RKO (cell line): ENCODE measurements around the gene ESPNL.
"Not testable (repeated sequence)": the region's sequence is repeated elsewhere in the genome, so short reads cannot be mapped to it uniquely, and the experiment has no call there.

Source experiments
- DNase-seq: peaks from one replicate; pipeline ENCODE4 v3.0.0-alpha.2; 2016; ENCODE audit warnings: low spot score

ESPNL gene

DNA sequence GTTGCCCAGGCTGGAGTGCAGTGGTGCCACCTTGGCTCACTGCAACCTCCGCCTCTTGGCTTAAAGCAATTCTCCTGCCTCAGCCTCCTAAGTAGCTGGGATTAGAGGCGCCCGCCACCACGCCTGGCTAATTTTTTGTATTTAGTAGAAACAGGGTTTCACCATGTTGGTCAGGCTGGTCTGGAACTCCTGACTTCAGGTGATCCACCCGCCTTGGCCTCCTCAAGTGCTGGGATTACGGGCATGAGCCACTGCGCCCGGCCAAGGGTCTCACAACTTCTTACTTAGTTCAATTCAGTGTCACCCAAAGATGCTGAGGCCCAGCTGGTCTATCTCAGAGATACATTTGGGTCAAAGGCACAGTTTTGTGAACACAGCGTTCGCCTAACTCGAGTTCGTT lies 15.6 kb downstream of the ESPNL start:
- not testable (repeated sequence) for DNase-seq

DNA sequence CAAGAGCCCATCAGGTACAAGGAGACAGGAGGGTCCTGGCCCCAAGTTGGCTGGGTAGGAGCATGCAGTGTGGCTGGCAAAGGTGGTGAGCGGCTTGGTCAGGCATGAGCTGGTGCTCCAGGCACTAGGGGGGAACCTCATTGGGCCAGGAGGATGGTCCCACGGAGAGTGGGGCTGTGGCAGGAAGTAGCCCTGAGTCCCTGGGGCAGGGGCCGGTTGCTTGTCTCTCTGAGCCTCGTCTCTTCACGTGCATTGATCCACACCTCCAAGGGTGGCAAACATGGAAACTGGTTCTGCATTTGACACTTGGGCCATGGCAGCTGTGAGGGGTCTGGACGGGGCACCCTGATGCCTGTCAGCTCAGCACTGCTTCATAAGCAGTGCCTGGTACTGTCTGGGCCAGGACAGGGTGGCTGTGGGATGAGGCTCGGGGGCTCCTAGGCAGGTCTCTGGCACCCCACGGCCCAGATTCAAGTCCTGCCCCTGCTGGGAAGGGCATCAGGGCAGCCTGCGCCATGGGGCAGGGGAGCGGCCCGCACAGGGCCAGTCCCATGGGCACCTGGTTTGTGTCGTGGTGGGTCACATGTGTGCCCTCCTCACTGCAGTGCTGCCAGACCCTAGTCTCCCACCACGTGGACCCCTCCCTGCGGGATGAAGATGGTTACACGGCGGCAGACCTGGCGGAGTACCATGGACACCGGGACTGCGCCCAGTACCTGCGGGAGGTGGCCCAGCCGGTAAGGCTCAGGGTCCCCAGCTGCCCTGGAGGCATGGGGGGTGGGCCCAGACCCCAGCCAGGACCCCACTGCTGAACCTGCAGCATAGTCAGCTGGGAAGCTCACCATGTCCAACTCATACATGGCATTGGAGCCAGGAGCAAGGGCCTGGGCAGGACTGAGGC lies 16.4 kb downstream of the ESPNL start:
- DNase-seq: no peak

DNA sequence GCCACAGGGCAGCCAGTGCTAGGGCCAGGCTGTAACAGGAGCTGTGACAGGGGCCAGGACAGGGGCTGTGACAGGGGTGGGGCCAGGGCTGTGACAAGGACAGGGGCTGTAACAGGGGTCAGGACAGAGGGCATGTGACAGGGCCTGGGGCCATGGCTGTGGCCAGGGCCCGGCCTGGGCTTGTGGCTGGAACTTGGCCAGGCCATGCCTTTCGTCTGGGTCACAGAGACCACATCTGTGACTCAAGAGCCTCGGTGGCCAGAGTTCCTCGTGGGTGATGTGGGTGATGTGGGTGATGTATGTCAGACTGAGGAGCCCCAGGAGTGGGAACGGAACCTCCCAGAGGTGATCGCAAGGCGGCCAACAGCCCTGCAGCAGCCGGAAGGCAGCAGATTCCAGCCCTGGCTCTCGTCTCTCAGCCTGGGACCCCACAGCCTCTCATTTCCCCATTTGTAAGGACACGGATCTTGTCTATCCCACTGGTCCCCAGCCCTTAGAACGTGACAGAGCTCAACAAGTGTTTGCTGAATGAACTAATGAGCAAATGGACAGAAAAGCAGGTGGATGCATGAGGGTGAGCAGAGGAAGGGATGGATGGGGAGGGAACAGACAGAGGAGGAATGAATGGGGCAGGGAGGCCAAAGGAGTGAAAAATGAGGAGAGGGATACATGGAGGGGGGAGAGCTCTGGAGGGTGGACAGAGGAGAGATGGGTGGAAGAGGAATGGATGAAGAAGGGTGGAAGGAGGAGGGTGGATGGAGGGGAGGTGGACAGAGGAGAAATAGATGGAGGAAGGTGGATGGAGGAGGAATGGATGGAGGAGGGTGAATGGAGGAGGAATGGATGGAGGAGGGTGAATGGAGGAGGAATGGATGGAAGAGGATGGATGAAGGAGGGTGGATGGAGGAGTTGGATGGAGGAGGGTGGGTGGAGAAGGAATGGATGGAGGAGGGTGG lies 17.3 kb downstream of the ESPNL start:
- no peak for DNase-seq

DNA sequence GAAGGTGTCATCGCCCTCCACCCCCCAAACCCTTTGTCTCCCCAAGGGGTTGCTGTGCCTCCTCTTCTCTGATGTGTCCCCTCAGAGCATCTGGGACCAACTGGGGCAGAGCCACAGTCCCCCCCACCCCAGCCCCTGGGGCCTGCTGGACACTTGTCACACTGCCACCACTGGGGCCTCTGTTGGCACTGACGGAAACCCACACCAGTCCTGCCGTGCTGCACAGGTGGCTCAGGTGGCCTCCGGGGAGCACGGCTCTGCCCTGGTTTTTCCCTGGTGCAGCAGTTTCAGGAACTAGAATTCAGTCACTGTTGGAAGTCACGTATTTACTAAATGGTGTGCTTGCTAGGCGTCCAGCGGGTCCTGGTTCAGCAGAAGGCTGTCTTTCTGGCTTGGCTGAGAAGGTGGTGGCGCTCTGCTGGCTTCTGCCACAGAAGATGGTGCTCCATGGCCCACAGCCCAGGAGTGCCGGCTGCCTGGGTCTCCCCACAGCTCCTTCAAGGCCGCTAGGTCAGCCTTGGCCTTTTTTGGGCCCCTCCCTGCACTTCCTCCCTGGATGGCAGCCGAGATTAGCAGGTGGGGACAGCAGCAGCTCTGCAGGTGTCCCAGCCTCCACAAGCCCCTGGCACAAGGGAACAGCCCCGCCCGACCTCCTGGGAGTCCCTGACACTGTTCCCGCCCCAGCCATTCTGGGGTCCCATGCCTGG lies 19.8 kb downstream of the ESPNL start:
- DNase-seq: no peak

DNA sequence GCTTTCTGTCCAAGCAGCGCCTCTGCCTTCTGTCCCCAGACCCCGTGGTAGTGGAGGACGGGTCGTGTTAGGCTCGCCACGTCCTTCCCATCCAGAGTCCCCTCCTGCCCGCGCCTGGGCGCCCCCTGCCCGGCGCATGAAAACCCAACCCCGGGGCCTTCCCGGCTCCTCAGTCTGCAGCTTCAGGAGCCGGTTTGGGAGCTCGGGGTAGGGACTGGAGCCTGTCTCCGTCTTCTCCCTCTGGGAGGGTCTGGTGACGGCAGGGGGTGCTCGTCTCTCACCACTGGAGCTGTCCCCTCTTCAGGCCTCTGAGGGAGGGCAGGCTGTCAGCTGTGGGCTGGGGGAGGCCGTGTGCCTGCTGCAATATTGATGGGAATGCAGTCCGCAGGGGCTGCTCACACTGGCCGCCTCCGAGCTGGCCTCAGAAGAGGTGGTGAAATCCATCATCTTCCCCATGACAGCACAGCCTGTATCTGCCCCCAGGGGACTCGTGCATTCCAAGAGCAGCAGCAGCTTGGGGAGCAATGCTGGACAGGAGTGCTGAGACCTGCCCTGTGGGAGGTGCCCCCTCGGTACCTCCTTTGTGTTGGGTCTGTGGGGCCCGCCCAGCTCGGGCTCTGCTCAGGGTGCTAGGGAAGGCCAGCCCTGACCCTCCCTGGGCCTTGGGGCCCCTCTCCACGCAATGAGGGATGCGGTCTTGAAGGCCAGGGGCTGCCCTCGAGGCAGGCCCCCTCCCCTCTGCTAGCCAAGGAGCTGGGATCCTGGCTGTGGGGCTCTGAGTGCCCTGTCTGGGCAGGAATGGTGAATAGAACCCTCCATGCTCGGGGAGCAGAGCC lies 20.5 kb downstream of the ESPNL start:
- no peak for DNase-seq

DNA sequence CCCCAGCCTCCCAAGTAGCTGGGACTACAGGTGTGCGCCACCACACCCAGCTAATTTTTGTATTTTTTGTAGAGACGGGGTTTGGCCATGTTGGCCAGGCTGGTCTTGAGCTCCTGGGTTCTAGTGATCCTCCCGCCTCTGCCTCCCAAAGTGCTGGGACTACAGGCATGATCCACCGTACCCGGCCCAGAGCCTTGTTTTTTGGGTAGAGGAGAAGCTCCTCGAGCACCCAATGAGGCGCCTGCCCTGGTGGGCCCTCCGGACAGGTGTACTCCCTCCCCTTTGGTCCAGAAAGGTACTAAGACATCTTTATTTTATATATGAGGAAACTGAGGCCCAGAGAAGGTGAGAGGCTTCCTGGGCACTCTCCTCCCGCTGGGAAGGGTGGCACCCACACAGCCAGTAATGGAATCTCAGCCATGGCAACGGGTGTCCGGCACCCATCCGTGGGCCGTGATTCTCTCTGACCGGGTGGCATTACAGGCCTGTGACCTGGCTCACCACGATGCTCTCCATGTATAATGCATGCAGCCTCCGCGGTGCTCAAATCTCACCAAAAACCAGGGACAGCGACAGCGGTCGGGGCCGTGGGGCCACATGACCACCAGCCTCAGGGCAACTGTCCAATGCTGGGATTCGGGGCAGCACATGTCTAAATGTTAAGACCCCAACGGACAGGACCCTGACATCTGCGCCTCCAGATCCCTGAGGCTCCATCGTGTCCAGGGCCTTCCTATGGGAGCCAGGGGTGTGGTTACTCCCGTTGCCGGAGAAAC lies 21.6 kb downstream of the ESPNL start:
- DNase-seq: no peak

DNA sequence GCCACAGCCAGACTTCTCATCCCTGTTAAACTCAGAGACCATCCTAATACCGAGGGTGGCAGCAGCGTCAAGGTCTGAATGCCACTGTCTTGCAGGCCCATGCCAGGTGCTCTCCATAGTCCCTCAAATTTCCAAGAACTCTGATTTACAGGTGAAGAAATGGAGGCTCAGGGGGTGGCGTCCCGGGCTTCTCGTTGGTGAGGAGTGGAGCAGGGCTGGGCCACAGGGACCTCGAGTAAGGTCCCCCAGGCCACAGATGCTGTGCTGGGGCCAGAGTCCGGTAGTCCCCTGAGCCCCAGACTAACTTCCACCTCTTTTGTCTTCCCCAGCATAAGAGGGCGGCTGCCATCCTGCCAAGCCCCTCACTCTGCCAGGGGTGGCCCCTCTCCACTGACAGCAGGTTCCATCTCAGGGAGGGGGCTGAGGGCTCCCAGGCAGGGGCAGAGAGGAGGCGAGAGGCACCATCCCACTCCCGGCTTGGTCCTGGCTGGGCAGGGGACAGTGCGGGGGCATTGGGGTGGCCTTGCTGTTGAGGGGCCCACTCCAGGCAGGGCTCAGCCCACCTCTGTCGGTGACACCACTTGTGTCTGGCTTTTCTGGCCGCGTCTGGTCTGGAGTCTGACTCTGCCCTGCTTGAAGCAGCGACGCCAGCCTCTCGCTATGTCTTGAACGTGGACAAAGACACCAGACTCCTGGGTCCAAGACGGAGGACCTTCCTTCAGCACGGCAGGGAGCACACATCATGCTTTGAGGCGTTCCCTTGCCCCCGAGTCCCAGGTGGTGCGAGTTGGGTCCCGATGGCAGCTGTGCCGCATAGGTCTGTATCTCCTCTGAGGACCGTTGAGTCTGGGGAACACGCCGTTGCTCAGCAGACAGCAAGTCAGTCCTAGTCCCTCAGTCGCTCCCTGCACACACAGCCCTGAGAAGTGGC lies 22.4 kb downstream of the ESPNL start:
- DNase-seq: no peak

DNA sequence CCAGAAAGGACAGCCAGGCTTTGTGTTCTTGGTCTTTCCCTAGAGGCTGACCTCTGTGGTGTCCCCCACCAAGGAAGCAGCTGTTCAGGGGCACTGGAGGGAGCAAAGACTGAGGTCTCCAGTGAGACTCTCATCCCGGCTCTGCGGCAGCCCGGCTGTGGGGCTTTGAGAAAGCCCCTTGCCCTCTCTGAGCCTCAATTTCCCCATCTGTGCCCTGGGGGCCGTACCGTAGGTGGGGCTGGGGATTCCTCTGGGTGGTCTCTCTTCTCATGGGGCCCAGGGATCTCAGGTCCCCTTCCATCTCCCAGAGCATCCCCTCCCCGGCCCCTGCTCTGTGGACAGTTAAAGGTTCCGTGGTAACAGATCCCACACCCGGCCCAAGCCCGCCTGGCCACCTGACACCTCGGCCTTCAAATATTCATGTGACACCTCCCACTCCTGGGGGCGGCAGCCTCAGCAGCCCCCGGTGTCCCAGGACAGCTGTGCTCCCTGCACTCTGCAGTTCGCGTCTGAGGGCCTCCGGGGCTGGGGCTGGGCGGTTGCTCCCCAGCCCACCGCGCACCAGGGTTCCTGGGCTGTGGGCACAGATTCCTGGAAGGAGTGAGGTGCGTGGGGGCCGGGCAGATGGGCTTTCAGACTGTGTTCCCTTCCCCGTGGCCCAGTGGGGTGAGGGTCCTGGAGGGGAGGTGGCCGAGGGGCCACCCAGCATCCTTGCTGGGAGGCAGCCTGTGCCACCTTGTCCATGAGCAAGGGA lies 23.3 kb downstream of the ESPNL start:
- no peak for DNase-seq

DNA sequence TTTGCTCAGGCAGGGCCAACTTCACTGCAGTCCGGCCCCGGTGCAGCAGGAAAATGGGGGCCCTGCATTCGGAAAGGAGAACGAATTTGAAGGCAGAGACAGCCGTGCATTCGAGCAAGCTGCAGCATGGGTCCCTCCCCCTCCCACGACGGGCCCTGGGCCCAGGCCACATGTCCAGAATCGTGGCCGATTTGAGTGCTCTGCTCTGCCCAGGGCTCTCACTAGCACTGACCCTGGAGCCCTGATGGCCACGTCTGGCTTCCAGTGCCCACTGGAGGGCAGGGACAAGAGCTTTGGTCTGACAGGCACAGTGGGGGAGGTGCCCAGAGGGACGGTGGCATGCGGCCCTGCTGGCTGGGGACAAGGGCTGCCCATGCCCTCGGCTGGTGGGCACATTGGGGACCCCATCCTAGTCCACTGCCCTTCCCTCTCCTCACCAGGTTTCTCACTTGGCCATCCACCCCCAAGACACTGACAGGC lies 23.9 kb downstream of the ESPNL start:
- DNase-seq: no peak

DNA sequence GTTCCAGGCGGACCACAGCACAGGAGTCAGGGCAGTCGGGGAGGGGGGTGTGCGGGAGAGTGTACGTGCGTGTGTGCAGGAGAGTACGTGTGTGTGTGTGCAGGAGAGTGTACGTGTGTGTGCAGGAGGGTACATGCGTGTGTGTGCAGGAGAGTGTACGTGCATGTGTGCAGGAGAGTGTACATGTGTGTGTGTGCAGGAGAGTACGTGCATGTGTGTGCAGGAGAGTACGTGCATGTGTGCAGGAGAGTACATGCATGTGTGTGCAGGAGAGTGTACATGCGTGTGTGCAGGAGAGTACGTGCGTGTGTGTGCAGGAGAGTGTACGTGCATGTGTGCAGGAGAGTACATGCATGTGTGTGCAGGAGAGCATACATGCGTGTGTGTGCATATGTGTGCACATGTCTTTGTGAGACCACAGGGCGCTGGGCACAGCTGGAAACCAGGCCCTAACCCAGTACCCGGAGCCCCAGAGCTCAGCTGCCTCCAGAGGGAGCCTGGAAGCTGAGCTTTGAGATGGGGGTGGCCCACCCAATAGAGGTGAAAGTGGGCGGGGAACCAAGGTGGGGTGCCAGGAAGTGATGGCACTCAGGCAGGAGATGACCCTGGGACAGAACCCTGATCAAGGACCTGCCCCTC lies 24.5 kb downstream of the ESPNL start:
- no peak for DNase-seq

DNA sequence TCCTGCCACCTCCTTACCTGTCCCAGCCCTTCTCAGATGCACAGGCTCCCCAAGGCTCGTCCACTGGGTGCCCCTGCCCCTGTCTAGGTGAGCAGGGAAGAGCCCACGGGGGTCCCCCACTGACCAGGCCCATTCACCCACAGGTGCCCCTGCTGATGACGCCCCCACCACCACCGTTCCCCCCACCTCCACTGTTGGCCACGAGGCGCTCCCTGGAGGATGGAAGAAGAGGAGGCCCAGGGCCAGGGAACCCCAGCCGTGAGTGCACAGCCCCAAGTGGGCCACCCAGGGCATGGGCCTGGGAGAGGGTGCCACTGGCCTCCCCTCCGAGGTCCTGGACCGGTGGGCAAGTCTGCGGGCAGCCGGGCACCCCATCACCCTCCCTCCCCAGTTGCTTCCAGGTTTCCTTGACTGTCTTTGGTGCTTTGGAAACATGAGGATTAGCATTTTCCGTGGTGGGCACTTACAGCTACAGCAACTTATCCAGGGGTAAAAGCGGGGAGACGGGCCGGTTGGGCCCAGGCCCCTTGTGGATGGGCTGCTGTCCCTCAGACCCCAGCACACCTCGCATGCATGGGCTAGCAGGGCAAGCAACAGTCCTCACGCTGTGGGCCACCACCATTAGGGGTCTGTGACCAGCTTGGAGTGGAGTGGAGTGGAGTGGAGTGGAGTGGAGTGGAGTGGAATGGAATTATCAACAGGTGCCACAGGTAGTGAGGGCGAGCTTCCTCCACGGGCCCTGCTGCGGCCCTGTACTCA lies 25.2 kb downstream of the ESPNL start:
- no peak for DNase-seq

DNA sequence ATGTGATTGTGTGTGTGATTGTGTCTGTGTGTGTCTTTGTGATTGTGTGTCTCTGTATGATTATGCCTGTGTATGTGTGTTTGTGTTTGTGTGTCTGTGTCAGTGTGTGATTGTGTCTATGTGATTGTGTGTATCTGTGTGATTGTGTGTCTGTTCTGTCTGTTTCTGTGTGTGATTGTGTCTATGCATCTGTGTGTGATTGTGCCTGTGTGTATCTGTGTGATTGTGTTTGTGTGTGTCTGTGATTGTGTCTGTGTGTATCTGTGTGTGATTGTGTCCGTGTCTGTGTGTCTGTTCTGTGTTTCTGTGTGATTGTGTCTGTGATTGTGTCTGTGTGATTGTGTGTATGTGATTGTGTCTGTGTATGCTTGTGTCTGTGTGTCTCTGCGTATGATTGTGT lies 26.2 kb downstream of the ESPNL start:
- no peak for DNase-seq

DNA sequence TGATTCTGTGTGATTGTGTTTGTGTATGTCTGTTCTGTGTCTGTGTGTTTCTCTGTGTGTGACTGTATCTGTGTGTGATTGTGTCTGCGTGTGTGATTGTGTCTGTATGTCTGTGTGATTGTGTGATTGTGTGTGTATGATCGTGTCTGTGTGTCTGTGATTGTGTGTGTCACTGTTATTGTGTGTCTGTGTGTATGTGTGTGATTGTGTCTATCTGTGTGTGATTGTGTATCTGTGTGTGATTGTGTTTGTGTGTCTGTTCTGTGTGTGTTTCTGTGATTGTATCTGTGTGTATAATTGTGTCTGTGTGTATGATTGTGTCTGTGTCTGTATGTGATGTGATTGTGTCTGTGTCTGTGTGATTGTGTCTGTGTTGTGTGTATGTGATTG lies 26.6 kb downstream of the ESPNL start:
- DNase-seq: no peak

DNA sequence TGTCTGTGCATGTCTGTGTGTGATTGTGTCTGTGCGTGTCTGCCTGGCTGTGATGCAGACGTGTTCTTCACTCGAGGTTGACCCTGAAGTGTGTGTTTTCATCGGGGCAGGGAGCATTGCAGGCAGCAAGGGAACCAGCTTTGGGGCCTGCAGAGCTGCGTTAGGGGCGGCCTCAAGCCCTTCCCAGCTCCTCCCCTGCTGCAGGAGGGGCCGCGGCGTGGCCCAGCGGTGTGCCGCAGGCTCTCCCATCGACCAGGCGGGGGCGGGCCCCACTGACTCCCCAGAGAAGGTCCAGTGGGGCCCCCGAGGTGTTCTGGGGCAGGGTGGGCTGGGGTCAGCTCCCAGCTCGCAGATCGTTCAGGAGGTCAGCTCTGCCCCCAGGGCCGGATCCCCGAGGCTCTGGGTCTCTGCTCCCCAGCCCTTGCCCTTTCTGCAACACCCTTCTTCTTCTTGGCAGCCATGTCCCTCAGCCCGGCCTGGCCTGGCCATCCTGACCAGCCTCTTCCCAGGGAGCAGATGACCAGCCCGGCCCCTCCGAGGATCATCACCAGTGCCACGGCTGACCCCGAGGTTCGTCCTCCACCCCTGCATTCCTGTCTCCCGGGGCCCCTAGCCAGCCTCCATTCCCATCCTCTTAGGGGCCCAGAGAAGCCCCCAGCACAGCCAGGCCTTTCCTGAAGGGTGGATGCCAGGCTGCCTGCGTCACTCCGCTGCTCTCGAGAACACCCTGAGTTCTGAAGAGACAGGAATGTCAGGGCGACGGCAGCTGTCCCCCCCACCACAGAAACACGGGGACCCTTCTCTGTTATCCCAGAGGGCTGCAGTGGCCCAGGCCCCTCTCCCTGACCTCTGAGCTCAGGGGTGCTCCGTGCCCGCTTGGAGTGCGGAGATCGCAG lies 27.3 kb downstream of the ESPNL start:
- DNase-seq: no peak

DNA sequence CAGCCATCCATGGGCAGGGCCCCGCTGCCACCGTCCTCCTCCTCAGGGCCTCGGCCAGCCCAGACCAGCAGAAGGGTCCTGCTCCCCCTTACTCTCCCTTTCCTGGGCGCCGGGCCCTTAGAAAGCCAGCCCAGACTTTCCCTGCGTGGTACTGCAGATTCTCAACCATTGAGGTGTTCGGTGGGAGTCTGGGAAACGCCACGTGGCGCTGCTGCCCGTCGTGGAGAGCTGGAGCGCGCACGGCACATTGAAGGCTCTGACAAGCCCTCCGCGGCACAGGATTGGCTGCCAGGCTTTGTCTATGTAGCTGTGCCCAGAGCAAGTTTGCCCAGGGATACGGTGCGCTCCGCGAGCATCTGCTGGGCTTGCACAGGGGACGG lies 27.9 kb downstream of the ESPNL start:
- DNase-seq: no peak

DNA sequence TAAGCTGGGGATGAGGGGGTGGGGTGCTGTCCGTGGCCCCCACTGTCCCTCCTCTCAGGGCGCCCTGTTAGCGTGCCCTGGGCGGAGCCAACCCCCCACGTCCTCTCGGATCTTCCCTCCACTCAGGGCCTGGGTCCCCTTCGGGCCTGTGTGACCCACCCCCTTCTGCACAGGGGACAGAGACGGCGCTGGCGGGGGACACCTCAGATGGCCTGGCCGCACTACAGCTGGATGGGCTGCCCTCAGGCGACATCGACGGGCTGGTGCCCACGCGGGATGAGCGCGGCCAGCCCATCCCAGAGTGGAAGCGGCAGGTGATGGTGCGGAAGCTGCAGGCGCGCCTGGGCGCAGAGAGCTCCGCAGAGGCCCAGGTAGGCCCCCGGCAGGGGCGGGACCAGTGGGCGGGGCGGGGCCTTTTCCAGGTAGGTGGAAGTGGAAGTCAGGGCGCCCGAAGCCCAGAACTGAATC lies 28.4 kb downstream of the ESPNL start:
- DNase-seq: no peak
